Esophagus muscularis mucosa (tissue), 3 donors: Measurements from ENCODE around the gene PPDPF.

ENCODE experiments used
- CTCF ChIP-seq, 3 experiments: fragments of 200-600 bp in 2 of 3; fragments of 450-650 bp in 1 of 3; sonication (generic) in 2 of 3; IDR thresholded peaks; one replicate each; pipeline ENCODE4 v1.5.1; 2017 to 2019; ENCODE audit warnings: antibody characterized with exemption in 3 of 3, mild to moderate bottlenecking in 2 of 3, moderate library complexity in 1 of 3
- POLR2AphosphoS5 ChIP-seq, 2 donors: sonication (generic); formaldehyde crosslinking; IDR thresholded peaks; one replicate each; pipeline ENCODE4 v1.6.1; 2017; ENCODE audit warnings: antibody characterized with exemption in 2 of 2

GRCh38 chr20:63503524-63503923 lies 17.0 kb upstream of the PPDPF start:
- TF ChIP-seq CTCF (IDR thresholded peaks at IDR 0.05), result no peak
- TF ChIP-seq POLR2AphosphoS5 (IDR thresholded peaks at IDR 0.05), result no peak
